ENCODE data around the gene FMNL3.

The FMNL3 gene

DNA sequence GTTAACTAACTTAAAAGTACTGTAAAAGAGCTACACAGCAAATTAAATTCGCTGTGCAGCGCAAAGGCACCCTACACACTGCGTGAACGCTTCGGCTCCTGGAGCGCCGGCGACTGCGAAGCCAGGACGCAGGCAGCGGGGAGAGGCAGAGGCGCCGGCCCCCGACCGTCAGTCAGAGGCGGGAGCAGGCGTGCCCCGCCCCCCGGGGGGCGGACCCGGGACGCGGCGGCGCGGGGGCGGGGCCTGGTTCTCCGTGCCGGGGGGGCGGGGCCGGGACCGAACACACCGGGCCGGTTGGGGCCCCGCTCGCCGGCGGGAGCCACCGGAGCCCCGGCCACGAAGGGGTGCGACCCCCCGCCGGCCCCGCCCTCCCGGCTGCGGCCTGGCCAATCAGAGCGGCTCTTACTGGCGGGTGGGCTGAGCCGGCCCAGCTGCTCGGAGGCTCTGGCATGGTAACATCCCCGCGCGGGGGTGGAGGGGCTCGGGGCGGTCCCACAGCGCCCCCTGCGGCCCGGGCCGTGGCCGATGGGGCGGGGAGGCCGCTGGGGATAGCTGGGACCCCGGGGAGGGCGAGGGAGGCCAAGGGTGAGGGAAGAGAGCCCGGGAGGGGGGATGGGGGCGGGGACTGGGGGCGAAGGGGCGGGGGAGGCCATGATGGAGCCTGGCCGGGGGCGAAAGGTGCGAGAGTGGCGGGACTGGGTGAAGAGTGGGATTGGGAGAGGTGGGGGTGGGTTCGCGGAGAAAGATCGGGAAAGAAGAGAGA, 83.9 kb downstream of the FMNL3 start, which contains the start of gene PRPF40B:
Gene PRPF40B (plus strand): TSS at position 420 of the 763 bp plus-strand sequence. CDS start 30 bp downstream, at position 450.
- peak within 1 kb of the TSS; percentile 39 for H4K91ac ChIP-seq (ENCODE audit: low read depth, low read length)
- no peaks in the 10 kb centered on the region for H3K9me3 ChIP-seq (ENCODE audit: insufficient read depth, low read depth, low read length)
- H4K12ac ChIP-seq (ENCODE audit: low read depth, low read length), result peak within 1 kb of the TSS; percentile 94
- peak within 1 kb of the TSS; percentile 58 for H3K14ac ChIP-seq (ENCODE audit: low read length)
- peak; percentile 80 to 84 for DNase-seq
- no peak within 1 kb of the TSS for H2BK120ac ChIP-seq (ENCODE audit: insufficient read depth, low read length, poor library complexity)
- no peak within 1 kb of the TSS for H2BK12ac ChIP-seq (ENCODE audit: low read length)
- H3K18ac ChIP-seq (ENCODE audit: low read length), result no peak within 1 kb of the TSS
- H2BK5ac ChIP-seq (ENCODE audit: low read depth, low read length, poor library complexity), result no peak within 1 kb of the TSS
- peaks cover 4% of the 10 kb centered on the region for H3K79me2 ChIP-seq (ENCODE audit: control insufficient read depth, insufficient read depth, low read length, poor library complexity)
- H3K9ac ChIP-seq (ENCODE audit: low read length), result peak within 1 kb of the TSS; percentile 60
- no peak within 1 kb of the TSS for H3K23ac ChIP-seq (ENCODE audit: low read length)
- H3K4ac ChIP-seq (ENCODE audit: low read depth, low read length), result peak within 1 kb of the TSS; percentile 59
- peak within 1 kb of the TSS; percentile 94 for H4K8ac ChIP-seq (ENCODE audit: low read depth, low read length)
- H2AK5ac ChIP-seq (ENCODE audit: low read length), result peak within 1 kb of the TSS; percentile 43
- peak within 1 kb of the TSS; percentile 70 for H3K4me3 ChIP-seq (ENCODE audit: low read depth, low read length)
- H3K4me2 ChIP-seq (ENCODE audit: low read length), result peak within 1 kb of the TSS; percentile 71
- peaks cover 7% of the 10 kb centered on the region for H3K79me1 ChIP-seq (ENCODE audit: low read length)
- H3K27ac ChIP-seq (ENCODE audit: low read depth, low read length), result peak within 1 kb of the TSS; percentile 5
- no peaks in the 10 kb centered on the region for H3K36me3 ChIP-seq (ENCODE audit: control insufficient read depth in 1 of 2, insufficient read depth in 2 of 2, low read length in 2 of 2)
- H2AFZ ChIP-seq (ENCODE audit: insufficient read depth, low read length, poor library complexity), result peak within 1 kb of the TSS; percentile 92
- WGBS (ENCODE audit: extremely low coverage, insufficient coverage, insufficient read length), result no CpG with 5 or more reads among the region's 76 CpGs
- H3K27me3 ChIP-seq (ENCODE audit: insufficient read depth, low read length), result no peaks in the 10 kb centered on the region
- peaks cover 6 to 9% of the 10 kb centered on the region in 2 experiments for H3K4me1 ChIP-seq (ENCODE audit: control insufficient read depth in 1 of 2, insufficient read depth in 2 of 2, low read length in 2 of 2)

DNA sequence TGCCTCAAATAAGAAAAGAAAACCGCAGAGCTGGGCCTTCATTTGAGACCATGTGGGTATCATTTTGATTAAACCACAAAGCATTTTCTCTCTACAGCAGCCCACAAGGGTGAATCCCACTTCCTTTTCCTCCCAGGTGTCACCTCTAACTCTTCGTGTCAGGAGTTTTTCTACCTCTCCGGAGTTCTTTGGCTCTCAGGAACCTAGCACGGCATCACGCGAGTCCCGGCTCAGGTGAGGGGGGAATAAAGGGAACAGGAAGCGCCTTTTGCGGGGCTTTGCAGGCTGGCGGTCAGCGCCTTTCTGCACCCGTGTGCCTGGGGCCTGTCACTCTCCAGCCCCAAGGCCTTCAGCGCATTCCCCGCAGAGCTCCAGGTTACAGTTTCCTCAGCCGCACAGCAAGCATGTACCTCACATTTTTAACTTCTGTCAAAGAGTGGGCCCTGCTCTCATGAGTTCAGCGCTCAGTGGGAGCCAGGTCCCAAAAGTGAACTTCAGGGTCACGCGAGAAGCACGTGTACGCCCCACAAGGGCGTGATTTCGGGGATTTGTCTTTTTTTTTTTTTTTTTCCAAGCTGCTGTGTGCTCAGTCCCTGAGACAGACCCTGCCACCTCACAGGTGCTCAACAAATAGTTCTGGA, 84.6 kb downstream of the FMNL3 start:
- H3K4ac ChIP-seq (ENCODE audit: low read depth, low read length), result peak overlapping the region; percentile 17
- H3K4me3 ChIP-seq (ENCODE audit: low read depth, low read length), result peak overlapping the region; percentile 70
- H3K36me3 ChIP-seq (ENCODE audit: control insufficient read depth in 1 of 2, insufficient read depth in 2 of 2, low read length in 2 of 2), result no peaks in the 10 kb centered on the region
- peaks cover 6 to 9% of the 10 kb centered on the region in 2 experiments for H3K4me1 ChIP-seq (ENCODE audit: control insufficient read depth in 1 of 2, insufficient read depth in 2 of 2, low read length in 2 of 2)
- peak overlapping the region; percentile 70 for H4K12ac ChIP-seq (ENCODE audit: low read depth, low read length)
- peaks cover 4% of the 10 kb centered on the region for H3K79me2 ChIP-seq (ENCODE audit: control insufficient read depth, insufficient read depth, low read length, poor library complexity)
- H3K9ac ChIP-seq (ENCODE audit: low read length), result peak overlapping the region; percentile 60
- peak; percentile 36 to 56 for DNase-seq
- no peaks in the 10 kb centered on the region for H3K9me3 ChIP-seq (ENCODE audit: insufficient read depth, low read depth, low read length)
- peak overlapping the region; percentile 71 for H3K4me2 ChIP-seq (ENCODE audit: low read length)
- peak overlapping the region; percentile 58 for H3K14ac ChIP-seq (ENCODE audit: low read length)
- no peaks in the 10 kb centered on the region for H3K27me3 ChIP-seq (ENCODE audit: insufficient read depth, low read length)
- H3K27ac ChIP-seq (ENCODE audit: low read depth, low read length), result peak overlapping the region; percentile 5
- H4K91ac ChIP-seq (ENCODE audit: low read depth, low read length), result peak overlapping the region; percentile 17
- H3K23ac ChIP-seq (ENCODE audit: low read length), result no peak overlapping the region
- peaks cover 7% of the 10 kb centered on the region for H3K79me1 ChIP-seq (ENCODE audit: low read length)
- peak overlapping the region; percentile 84 for H4K8ac ChIP-seq (ENCODE audit: low read depth, low read length)
- H2BK120ac ChIP-seq (ENCODE audit: insufficient read depth, low read length, poor library complexity), result no peak overlapping the region
- H2AFZ ChIP-seq (ENCODE audit: insufficient read depth, low read length, poor library complexity), result peak overlapping the region; percentile 92
- no CpG with 5 or more reads among the region's 22 CpGs for WGBS (ENCODE audit: extremely low coverage, insufficient coverage, insufficient read length)
- no peak overlapping the region for H2BK12ac ChIP-seq (ENCODE audit: low read length)
- H3K18ac ChIP-seq (ENCODE audit: low read length), result no peak overlapping the region
- no peak overlapping the region for H2AK5ac ChIP-seq (ENCODE audit: low read length)
- H2BK5ac ChIP-seq (ENCODE audit: low read depth, low read length, poor library complexity), result no peak overlapping the region

DNA sequence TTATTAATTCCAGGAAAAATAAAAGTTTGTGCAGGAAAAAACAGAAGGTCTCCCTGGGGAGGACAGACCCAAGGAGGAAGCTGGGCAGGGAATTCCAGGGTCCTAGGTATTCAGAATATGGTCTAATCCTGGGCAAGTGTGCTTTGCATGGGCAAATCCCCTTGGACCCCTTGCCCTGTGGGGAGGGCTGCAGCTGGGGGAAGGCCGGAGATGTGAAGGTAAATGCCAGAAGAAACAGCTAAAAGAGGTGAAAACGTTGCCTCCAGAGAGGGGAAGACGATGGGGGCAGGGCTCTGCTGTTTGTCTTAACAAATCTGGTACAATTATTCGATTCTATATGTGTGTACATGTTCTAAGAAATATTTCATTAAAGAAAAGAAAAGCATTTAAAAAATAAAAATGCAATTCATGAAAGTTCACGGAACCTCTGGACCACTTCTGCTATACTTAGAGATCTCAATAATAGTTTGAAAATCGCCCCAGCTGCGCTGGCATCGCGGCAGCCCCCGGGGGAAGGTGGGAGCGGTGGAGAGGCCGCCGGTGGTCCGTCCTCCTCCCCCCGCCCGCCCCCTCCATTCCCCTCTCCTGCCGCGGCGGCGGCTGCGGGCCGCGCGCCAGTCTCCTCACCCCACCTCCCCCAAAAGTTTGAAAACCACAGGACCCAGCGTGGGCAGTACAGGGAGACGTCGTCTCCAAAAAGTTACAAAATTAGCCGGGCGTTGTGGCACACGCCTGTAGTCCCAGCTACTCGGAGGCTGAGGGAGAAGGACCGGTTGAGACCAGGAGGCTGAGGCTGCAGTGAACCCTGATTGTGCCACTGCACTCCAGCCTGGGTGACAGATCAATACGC, 85.3 kb downstream of the FMNL3 start:
- Histone ChIP-seq H3K14ac (ENCODE audit: low read length) (no peak overlapping the region), H2BK5ac (ENCODE audit: low read depth, low read length, poor library complexity) (no peak overlapping the region), H4K12ac (ENCODE audit: low read depth, low read length) (no peak overlapping the region), H3K9me3 (ENCODE audit: insufficient read depth, low read depth, low read length) (no peaks in the 10 kb centered on the region), H3K18ac (ENCODE audit: low read length) (no peak overlapping the region), H2BK12ac (ENCODE audit: low read length) (no peak overlapping the region), H3K79me1 (ENCODE audit: low read length) (peaks cover 7% of the 10 kb centered on the region), H3K4me2 (ENCODE audit: low read length) (peak overlapping the region; percentile 71), H2BK120ac (ENCODE audit: insufficient read depth, low read length, poor library complexity) (no peak overlapping the region), H3K4me3 (ENCODE audit: low read depth, low read length) (no peak overlapping the region), H3K4me1 (ENCODE audit: control insufficient read depth in 1 of 2, insufficient read depth in 2 of 2, low read length in 2 of 2) (peaks cover 6 to 9% of the 10 kb centered on the region in 2 experiments), H3K79me2 (ENCODE audit: control insufficient read depth, insufficient read depth, low read length, poor library complexity) (peaks cover 4% of the 10 kb centered on the region), H3K9ac (ENCODE audit: low read length) (no peak overlapping the region), H3K23ac (ENCODE audit: low read length) (no peak overlapping the region), H2AFZ (ENCODE audit: insufficient read depth, low read length, poor library complexity) (peak overlapping the region; percentile 92), H3K4ac (ENCODE audit: low read depth, low read length) (no peak overlapping the region), H3K36me3 (ENCODE audit: control insufficient read depth in 1 of 2, insufficient read depth in 2 of 2, low read length in 2 of 2) (no peaks in the 10 kb centered on the region), H4K91ac (ENCODE audit: low read depth, low read length) (no peak overlapping the region), H2AK5ac (ENCODE audit: low read length) (peak overlapping the region; percentile 54), H3K27ac (ENCODE audit: low read depth, low read length) (no peak overlapping the region), H3K27me3 (ENCODE audit: insufficient read depth, low read length) (no peaks in the 10 kb centered on the region), H4K8ac (ENCODE audit: low read depth, low read length) (peak overlapping the region; percentile 84)
- no CpG with 5 or more reads among the region's 33 CpGs for WGBS (ENCODE audit: extremely low coverage, insufficient coverage, insufficient read length)
- DNase-seq, result peak in 1 of 2 donors; percentile 13

- Histone ChIP-seq H3K27ac (ENCODE audit: low read depth, low read length) (no peak overlapping the region), H2AK5ac (ENCODE audit: low read length) (no peak overlapping the region), H3K4me3 (ENCODE audit: low read depth, low read length) (no peak overlapping the region), H4K12ac (ENCODE audit: low read depth, low read length) (no peak overlapping the region), H3K23ac (ENCODE audit: low read length) (no peak overlapping the region), H2BK12ac (ENCODE audit: low read length) (no peak overlapping the region), H4K8ac (ENCODE audit: low read depth, low read length) (no peak overlapping the region), H3K79me2 (ENCODE audit: control insufficient read depth, insufficient read depth, low read length, poor library complexity) (peaks cover 4% of the 10 kb centered on the region), H3K27me3 (ENCODE audit: insufficient read depth, low read length) (no peaks in the 10 kb centered on the region), H3K18ac (ENCODE audit: low read length) (no peak overlapping the region), H3K79me1 (ENCODE audit: low read length) (peaks cover 7% of the 10 kb centered on the region), H2AFZ (ENCODE audit: insufficient read depth, low read length, poor library complexity) (no peak overlapping the region), H3K36me3 (ENCODE audit: control insufficient read depth in 1 of 2, insufficient read depth in 2 of 2, low read length in 2 of 2) (no peaks in the 10 kb centered on the region), H2BK120ac (ENCODE audit: insufficient read depth, low read length, poor library complexity) (no peak overlapping the region), H3K4me1 (ENCODE audit: control insufficient read depth in 1 of 2, insufficient read depth in 2 of 2, low read length in 2 of 2) (peaks cover 6 to 9% of the 10 kb centered on the region in 2 experiments), H3K4me2 (ENCODE audit: low read length) (no peak overlapping the region), H3K4ac (ENCODE audit: low read depth, low read length) (no peak overlapping the region), H2BK5ac (ENCODE audit: low read depth, low read length, poor library complexity) (no peak overlapping the region), H4K91ac (ENCODE audit: low read depth, low read length) (no peak overlapping the region), H3K14ac (ENCODE audit: low read length) (no peak overlapping the region), H3K9ac (ENCODE audit: low read length) (no peak overlapping the region), H3K9me3 (ENCODE audit: insufficient read depth, low read depth, low read length) (no peaks in the 10 kb centered on the region)
- no CpG with 5 or more reads among the region's 3 CpGs for WGBS (ENCODE audit: extremely low coverage, insufficient coverage, insufficient read length)
- DNase-seq, result peak in 1 of 2 donors; percentile 39
Measured at GRCh38 chr12:49619286-49619685, 87.9 kb downstream of the FMNL3 start.
